B cell (primary cell): ENCODE measurements around the gene TEX264. TPM values are rescaled to one million over a fixed set of nuclear protein-coding genes. Genes with fewer than 3 reads are reported as not detected.
"Not testable (repeated sequence)": the region's sequence is repeated elsewhere in the genome, so short reads cannot be mapped to it uniquely, and the experiment has no call there.

ENCODE experiments used
- ATAC-seq: fragments of 200-7000 bp; cut with Tn5 transposase; one replicate; pipeline ENCODE4 v1.10.0; 2021; ENCODE audit warnings: low read depth, mild to moderate bottlenecking, moderate number of reproducible peaks, moderate library complexity
- CTCF ChIA-PET: fragments of 350-600 bp; sonication (Branson Sonifier 250); formaldehyde crosslinking; loops from one replicate; lab custom pipeline; 2021; ENCODE audit warnings: antibody characterized with exemption, inconsistent platforms; lab: Charles Lee
- POLR2A ChIA-PET: fragments of 350-600 bp; sonication (Branson Sonifier 250); formaldehyde crosslinking; loops from one replicate; lab custom pipeline; 2021; ENCODE audit warnings: antibody characterized with exemption; lab: Charles Lee
- DNase-seq: peaks from one replicate; pipeline ENCODE4 v3.0.0; 2013
- H2AFZ ChIP-seq: 2 replicates; pipeline ENCODE4 v1.6.1; 2012; ENCODE audit warnings: mild to moderate bottlenecking, low read depth, low read length; ENCODE audit not compliant: insufficient read depth, poor library complexity, severe bottlenecking
- H3K27ac ChIP-seq, 2 donors: 1 replicate in 1 of 2; 2 replicates in 1 of 2; pipeline ENCODE4 v1.5.1; 2012 to 2013; ENCODE audit warnings: low read length in 2 of 2, mild to moderate bottlenecking in 2 of 2, moderate library complexity in 1 of 2
- H3K27me3 ChIP-seq, 4 experiments: fragments of 200-600 bp in 1 of 4; sonication (generic) in 1 of 4; replicated peaks in 1 of 4; 1 replicate in 2 of 4; 2 replicates in 2 of 4; pipeline versions ENCODE4 v1.6.1 to v1.7.0; 2013 to 2016; ENCODE audit warnings: low read length in 3 of 4, mild to moderate bottlenecking in 2 of 4, mixed read lengths in 1 of 4, moderate library complexity in 1 of 4; ENCODE audit not compliant: insufficient read depth in 4 of 4, control insufficient read depth in 3 of 4; ENCODE audit errors: control extremely low read depth in 1 of 4
- H3K36me3 ChIP-seq, 2 experiments: replicated peaks in 1 of 2; 1 replicate in 1 of 2; 2 replicates in 1 of 2; pipeline versions ENCODE4 v1.6.1 to v1.7.1; 2013; ENCODE audit warnings: low read length in 1 of 2; ENCODE audit not compliant: insufficient read depth in 2 of 2, control insufficient read depth in 1 of 2; ENCODE audit errors: control extremely low read depth in 1 of 2, extremely low read depth in 1 of 2
- H3K4me1 ChIP-seq, 2 donors: fragments of 200-600 bp in 1 of 2; sonication (generic) in 1 of 2; 1 replicate in 1 of 2; 2 replicates in 1 of 2; pipeline versions ENCODE4 v1.5.1 to v1.6.1; 2013 to 2017; ENCODE audit warnings: low read length in 2 of 2; ENCODE audit not compliant: control insufficient read depth in 2 of 2, insufficient read depth in 2 of 2
- H3K4me2 ChIP-seq: replicated peaks from 2 replicates; pipeline ENCODE3; 2012; ENCODE audit warnings: mild to moderate bottlenecking, low read depth, low read length; ENCODE audit not compliant: poor library complexity, severe bottlenecking
- H3K4me3 ChIP-seq, 5 experiments: fragments of 200-600 bp in 1 of 5; sonication (generic) in 1 of 5; 1 replicate in 3 of 5; 2 replicates in 2 of 5; pipeline versions ENCODE4 v1.5.1 to v1.7.0; 2011 to 2016; ENCODE audit warnings: low read length in 4 of 5, mild to moderate bottlenecking in 4 of 5, low read depth in 2 of 5, control low read depth in 1 of 5, moderate library complexity in 1 of 5; ENCODE audit not compliant: insufficient read depth in 1 of 5; ENCODE audit errors: control extremely low read depth in 1 of 5, extremely low read depth in 1 of 5
- H3K79me2 ChIP-seq: fragments of 200-600 bp; sonication (generic); one replicate; pipeline ENCODE4 v1.6.0; 2016; ENCODE audit warnings: low read length; ENCODE audit not compliant: control insufficient read depth, insufficient read depth
- H3K9ac ChIP-seq: fragments of 200-600 bp; sonication (generic); 2 replicates; pipeline ENCODE4 v1.6.1; 2017; ENCODE audit warnings: mild to moderate bottlenecking, low read length, moderate library complexity
- H3K9me3 ChIP-seq, 3 donors: one replicate each; pipeline versions ENCODE4 v1.6.1 to v1.7.1; 2013; ENCODE audit warnings: low read length in 2 of 3; ENCODE audit not compliant: control insufficient read depth in 2 of 3, insufficient read depth in 1 of 3; ENCODE audit errors: control extremely low read depth in 1 of 3
- H4K20me1 ChIP-seq: 2 replicates; pipeline ENCODE4 v1.6.0; 2012; ENCODE audit warnings: mild to moderate bottlenecking, low read length; ENCODE audit not compliant: insufficient read depth, control insufficient read depth, poor library complexity, severe bottlenecking
- H3K27ac Mint-ChIP-seq: one replicate; pipeline ENCODE4 v1.8.0; 2021; ENCODE audit warnings: mixed read lengths
- H3K27me3 Mint-ChIP-seq: one replicate; pipeline ENCODE4 v1.8.0; 2021; ENCODE audit warnings: mixed read lengths
- H3K4me1 Mint-ChIP-seq: one replicate; pipeline ENCODE4 v1.8.0; 2021; ENCODE audit warnings: mixed read lengths
- H3K4me3 Mint-ChIP-seq: one replicate; pipeline ENCODE4 v1.8.0; 2021; ENCODE audit warnings: mixed read lengths
- H3K9me3 Mint-ChIP-seq: one replicate; pipeline ENCODE4 v1.8.0; 2022; ENCODE audit warnings: mixed read lengths; ENCODE audit not compliant: insufficient read depth
- EZH2 ChIP-seq: IDR thresholded peaks from 2 replicates; pipeline ENCODE4 v1.6.1; 2012; ENCODE audit warnings: borderline replicate concordance, low read depth, mild to moderate bottlenecking, moderate library complexity, low read length; ENCODE audit not compliant: insufficient read depth, poor library complexity, severe bottlenecking
- WGBS: methylation state at CpG from one replicate; pipeline ENCODE4 v1.1.5; 2013; ENCODE audit warnings: missing lambda C conversion rate; ENCODE audit not compliant: insufficient coverage; 5-methylcytosine and 5-hydroxymethylcytosine counted together
- intact Hi-C: fragments of 100-400 bp; cut with micrococcal nuclease; formaldehyde crosslinking; loops from one replicate; pipeline ENCODE4 v1.10.0; 2022
- polyA plus RNA-seq: library from polyadenylated mRNA; depleted of rRNA; stranded (reverse); fragments of >200 nt; gene quantifications from 2 replicates; pipeline ENCODE4 v1.2.3, GENCODE V29; 2012
- total RNA-seq, 2 donors: library from RNA; stranded (reverse); fragments of 120-200 nt in 1 of 2; gene quantifications; 1 replicate in 1 of 2; 2 replicates in 1 of 2; pipeline versions ENCODE4 v1.2.3 to v1.2.4, GENCODE V29; 2013 to 2022
- TF ChIP-seq, protein P1 (sequence below): fragments of 200-600 bp; IDR thresholded peaks from one replicate; pipeline ENCODE4 v1.8.0; 2022; ENCODE audit warnings: antibody characterized with exemption, mild to moderate bottlenecking

The TEX264 gene
- total and polyA plus RNA-seq, 2 donors (not counting 1 experiment from before 2014, with no cell fraction given) = 39.1 to 79.7 TPM

DNA sequence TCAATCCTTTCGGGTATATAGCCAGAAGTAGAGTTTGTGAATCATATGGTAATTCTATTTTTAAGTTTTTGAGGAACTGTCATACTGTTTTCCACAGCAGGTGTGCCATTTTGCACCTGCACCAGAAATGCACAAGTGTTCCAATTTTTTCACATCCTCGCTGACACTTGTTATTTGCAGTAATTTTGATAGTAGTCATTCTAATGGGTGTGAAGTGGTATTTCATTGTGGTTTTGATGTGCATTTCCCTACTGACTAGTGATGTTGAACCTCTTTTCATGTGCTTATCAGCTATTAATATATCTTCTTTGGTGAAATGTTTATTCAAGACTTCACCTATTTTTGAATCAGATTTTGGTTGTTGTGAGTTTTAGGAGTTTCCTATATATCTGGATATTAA, 64.9 kb downstream of the TEX264 start:
- Mint-ChIP-seq H3K9me3 (no peaks in the 10 kb centered on the region), H3K27ac (no peak overlapping the region), H3K4me3 (no peak overlapping the region), H3K27me3 (peaks cover 55% of the 10 kb centered on the region), H3K4me1 (no peaks in the 10 kb centered on the region)
- DNase-seq (no peak), ATAC-seq (no peak)
- no peaks in the 10 kb centered on the region for H4K20me1 ChIP-seq
- no peaks in the 10 kb centered on the region for H3K36me3 ChIP-seq
- no peaks in the 10 kb centered on the region for H3K79me2 ChIP-seq
- H3K9ac ChIP-seq = no peak overlapping the region
- WGBS = no CpG with 5 or more reads among the region's 2 CpGs
- no peak overlapping the region for H3K27ac ChIP-seq
- H3K4me2 ChIP-seq = no peak overlapping the region
- H2AFZ ChIP-seq = no peak overlapping the region
- intact Hi-C loops = no loop called here
- no peaks in the 10 kb centered on the region for H3K4me1 ChIP-seq
- POLR2A ChIA-PET = no interaction called here
- H3K27me3 ChIP-seq = peaks cover 0 to 4% (median 1%) of the 10 kb centered on the region in 4 experiments
- peaks cover 0 to 3% (median 1%) of the 10 kb centered on the region in 3 donors for H3K9me3 ChIP-seq
- no peak overlapping the region for H3K4me3 ChIP-seq
- CTCF ChIA-PET = no interaction called here
- TF ChIP-seq EZH2 = no peak
- TF ChIP-seq, protein P1, sequence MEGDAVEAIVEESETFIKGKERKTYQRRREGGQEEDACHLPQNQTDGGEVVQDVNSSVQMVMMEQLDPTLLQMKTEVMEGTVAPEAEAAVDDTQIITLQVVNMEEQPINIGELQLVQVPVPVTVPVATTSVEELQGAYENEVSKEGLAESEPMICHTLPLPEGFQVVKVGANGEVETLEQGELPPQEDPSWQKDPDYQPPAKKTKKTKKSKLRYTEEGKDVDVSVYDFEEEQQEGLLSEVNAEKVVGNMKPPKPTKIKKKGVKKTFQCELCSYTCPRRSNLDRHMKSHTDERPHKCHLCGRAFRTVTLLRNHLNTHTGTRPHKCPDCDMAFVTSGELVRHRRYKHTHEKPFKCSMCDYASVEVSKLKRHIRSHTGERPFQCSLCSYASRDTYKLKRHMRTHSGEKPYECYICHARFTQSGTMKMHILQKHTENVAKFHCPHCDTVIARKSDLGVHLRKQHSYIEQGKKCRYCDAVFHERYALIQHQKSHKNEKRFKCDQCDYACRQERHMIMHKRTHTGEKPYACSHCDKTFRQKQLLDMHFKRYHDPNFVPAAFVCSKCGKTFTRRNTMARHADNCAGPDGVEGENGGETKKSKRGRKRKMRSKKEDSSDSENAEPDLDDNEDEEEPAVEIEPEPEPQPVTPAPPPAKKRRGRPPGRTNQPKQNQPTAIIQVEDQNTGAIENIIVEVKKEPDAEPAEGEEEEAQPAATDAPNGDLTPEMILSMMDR = no peak

DNA sequence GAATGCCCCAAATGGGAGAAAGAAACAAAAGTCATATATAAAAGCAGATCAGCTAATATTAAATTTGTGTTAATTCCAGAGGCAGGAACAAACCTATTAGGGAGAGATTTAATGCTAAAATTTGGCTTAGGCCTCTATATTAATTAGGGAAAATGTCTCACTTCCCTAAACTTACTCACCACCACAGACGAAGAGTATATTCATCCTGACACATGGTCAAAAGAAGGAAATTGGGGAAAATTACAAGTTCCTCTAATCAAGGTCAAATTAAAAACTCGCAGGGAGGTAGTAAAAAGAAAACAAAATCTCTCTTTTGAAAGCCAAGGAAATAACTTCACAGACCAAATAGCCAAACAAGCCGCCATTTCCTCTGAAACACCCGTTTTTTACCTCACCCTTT, 68.1 kb downstream of the TEX264 start:
- ATAC-seq (no peak), DNase-seq (no peak)
- ChIA-PET CTCF (no interaction called here), POLR2A (no interaction called here)
- Mint-ChIP-seq H3K27ac (no peak overlapping the region), H3K9me3 (no peaks in the 10 kb centered on the region), H3K27me3 (peaks cover 46% of the 10 kb centered on the region), H3K4me1 (no peaks in the 10 kb centered on the region), H3K4me3 (no peak overlapping the region)
- H3K4me3 ChIP-seq = no peak overlapping the region
- TF ChIP-seq, protein P1 = no peak
- TF ChIP-seq EZH2 = no peak
- intact Hi-C loops = no loop called here
- no peak overlapping the region for H3K9ac ChIP-seq
- H3K79me2 ChIP-seq = no peaks in the 10 kb centered on the region
- H3K36me3 ChIP-seq = no peaks in the 10 kb centered on the region
- no peaks in the 10 kb centered on the region for H4K20me1 ChIP-seq
- H2AFZ ChIP-seq = no peak overlapping the region
- no peaks in the 10 kb centered on the region for H3K4me1 ChIP-seq
- peaks cover 0 to 4% (median 1%) of the 10 kb centered on the region in 4 experiments for H3K27me3 ChIP-seq
- WGBS = no CpG with 5 or more reads among the region's 4 CpGs
- H3K4me2 ChIP-seq = no peak overlapping the region
- no peak overlapping the region for H3K27ac ChIP-seq
- no peaks in the 10 kb centered on the region for H3K9me3 ChIP-seq

DNA sequence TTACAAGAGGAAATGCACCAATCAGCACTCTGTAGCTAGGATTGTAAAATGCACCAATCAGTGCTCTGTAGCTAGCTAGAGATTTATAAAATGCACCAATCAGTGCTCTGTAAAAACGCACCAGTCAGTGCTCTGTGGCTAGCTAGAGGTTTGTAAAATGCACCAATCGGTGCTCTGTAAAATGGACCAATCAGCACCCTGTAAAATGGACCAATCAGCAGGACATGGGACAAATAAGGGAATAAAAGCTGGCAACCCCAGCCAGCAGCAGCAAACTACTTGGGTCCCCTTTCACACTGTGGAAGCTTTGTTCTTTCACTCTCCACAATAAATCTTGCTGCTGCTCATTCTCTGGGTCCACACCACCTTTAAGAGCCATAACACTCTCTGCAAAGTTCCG, 71.3 kb downstream of the TEX264 start:
- intact Hi-C loops, CTCF ChIA-PET: not testable (repeated sequence)

More for the DNA sequence above, 71.3 kb downstream of the TEX264 start:
- H2AFZ ChIP-seq, H3K9me3 ChIP-seq, H3K4me3 Mint-ChIP-seq, H3K4me1 Mint-ChIP-seq, H3K9me3 Mint-ChIP-seq, H3K9ac ChIP-seq, H3K36me3 ChIP-seq, H3K27ac ChIP-seq, H3K79me2 ChIP-seq, ATAC-seq, DNase-seq, H3K4me3 ChIP-seq, H3K27ac Mint-ChIP-seq, POLR2A ChIA-PET, H3K27me3 ChIP-seq, H4K20me1 ChIP-seq, H3K4me1 ChIP-seq, H3K4me2 ChIP-seq: not testable (repeated sequence)
- WGBS = 94% methylated on average over 3 of the region's 3 CpGs
- H3K27me3 Mint-ChIP-seq = peaks cover 31% of the 10 kb centered on the region
